CD4-positive, alpha-beta memory T cell (primary cell): ENCODE measurements around the gene DOK5. TPM values are rescaled to one million over a fixed set of nuclear protein-coding genes. Genes with fewer than 3 reads are reported as not detected.

Experiments used
- CTCF ChIA-PET: fragments of 350-600 bp; sonication (Branson Sonifier 250); formaldehyde crosslinking; loops from one replicate; lab custom pipeline; 2021; ENCODE audit warnings: inconsistent platforms; ENCODE audit not compliant: partially characterized antibody; lab: Charles Lee
- POLR2A ChIA-PET: fragments of 350-600 bp; sonication (Branson Sonifier 250); formaldehyde crosslinking; loops from one replicate; lab custom pipeline; 2021; ENCODE audit not compliant: partially characterized antibody; lab: Charles Lee
- DNase-seq, 5 donors: peaks; one replicate each; pipeline versions ENCODE4 v3.0.0 to v3.0.0-alpha.2; 2020 to 2022; ENCODE audit warnings: mixed read lengths in 1 of 5
- H3K27ac ChIP-seq: one replicate; pipeline ENCODE4 v1.7.0; 2013; ENCODE audit warnings: low read depth, low read length
- H3K27me3 ChIP-seq: 2 replicates; pipeline ENCODE4 v1.7.0; 2013; ENCODE audit warnings: mild to moderate bottlenecking, low read length, moderate library complexity; ENCODE audit not compliant: insufficient read depth
- H3K36me3 ChIP-seq: 2 replicates; pipeline ENCODE4 v1.7.0; 2013; ENCODE audit warnings: mild to moderate bottlenecking, low read length, moderate library complexity; ENCODE audit not compliant: insufficient read depth
- H3K4me1 ChIP-seq: 2 replicates; pipeline ENCODE4 v1.7.0; 2013; ENCODE audit warnings: mild to moderate bottlenecking, low read length, moderate library complexity; ENCODE audit not compliant: insufficient read depth
- H3K4me3 ChIP-seq, 2 donors: one replicate each; pipeline ENCODE4 v1.7.0; 2013; ENCODE audit warnings: low read length in 2 of 2, mild to moderate bottlenecking in 1 of 2
- H3K9me3 ChIP-seq, 2 donors: one replicate each; pipeline ENCODE4 v1.7.0; 2013; ENCODE audit warnings: low read length in 2 of 2, control low read depth in 1 of 2; ENCODE audit not compliant: control insufficient read depth in 1 of 2
- H3K27ac Mint-ChIP-seq, 7 donors: one replicate each; pipeline ENCODE4 v1.8.0; 2020 to 2021; ENCODE audit warnings: mixed read lengths in 7 of 7, mild to moderate bottlenecking in 6 of 7, inconsistent platforms in 3 of 7, moderate library complexity in 3 of 7
- H3K27me3 Mint-ChIP-seq, 2 donors: one replicate each; pipeline ENCODE4 v1.8.0; 2020 to 2021; ENCODE audit warnings: mixed read lengths in 2 of 2
- H3K36me3 Mint-ChIP-seq, 2 donors: one replicate each; pipeline ENCODE4 v1.8.0; 2020 to 2021; ENCODE audit warnings: mixed read lengths in 2 of 2, inconsistent platforms in 1 of 2, mild to moderate bottlenecking in 1 of 2
- H3K4me1 Mint-ChIP-seq, 4 donors: one replicate each; pipeline ENCODE4 v1.8.0; 2020 to 2021; ENCODE audit warnings: mixed read lengths in 4 of 4, mild to moderate bottlenecking in 1 of 4
- H3K4me3 Mint-ChIP-seq, 8 donors: one replicate each; pipeline ENCODE4 v1.8.0; 2020 to 2021; ENCODE audit warnings: mixed read lengths in 8 of 8, mild to moderate bottlenecking in 7 of 8, moderate library complexity in 6 of 8, inconsistent platforms in 3 of 8
- H3K9me3 Mint-ChIP-seq, 8 donors: one replicate each; pipeline ENCODE4 v1.8.0; 2020 to 2021; ENCODE audit warnings: mixed read lengths in 8 of 8, mild to moderate bottlenecking in 5 of 8, inconsistent platforms in 3 of 8, moderate library complexity in 1 of 8
- intact Hi-C: fragments of 100-400 bp; cut with micrococcal nuclease; formaldehyde crosslinking; loops from one replicate; pipeline ENCODE4 v1.15.1; 2023
- polyA plus RNA-seq, 2 donors: library from polyadenylated mRNA; unstranded; fragments of 300-500 nt; fragmentation: Illumina TruSeq; gene quantifications; one replicate each; pipeline ENCODE4 v1.2.3, GENCODE V29; 2021
- total RNA-seq, 2 experiments: library from RNA; stranded (reverse); gene quantifications; one replicate each; pipeline ENCODE4 v1.2.3, GENCODE V29; 2021

Gene DOK5
- total and polyA plus RNA-seq, 4 experiments from 2014 or later = not detected

- no peak overlapping the region for H3K4me3 ChIP-seq
- no peak overlapping the region for H3K4me3 Mint-ChIP-seq
- no peaks in the 10 kb centered on the region for H3K27me3 ChIP-seq
- H3K4me1 ChIP-seq = no peaks in the 10 kb centered on the region
- H3K9me3 ChIP-seq = no peaks in the 10 kb centered on the region
- POLR2A ChIA-PET = no interaction called here
- peaks cover 0 to 5% (median 0%) of the 10 kb centered on the region in 8 donors for H3K9me3 Mint-ChIP-seq
- intact Hi-C loops = no loop called here
- H3K4me1 Mint-ChIP-seq = no peaks in the 10 kb centered on the region
- H3K36me3 ChIP-seq = no peaks in the 10 kb centered on the region
- H3K36me3 Mint-ChIP-seq = no peaks in the 10 kb centered on the region
- no peak overlapping the region for H3K27ac ChIP-seq
- CTCF ChIA-PET = no interaction called here
- peaks cover 0 to 20% of the 10 kb centered on the region in 2 donors for H3K27me3 Mint-ChIP-seq
- H3K27ac Mint-ChIP-seq = no peak overlapping the region
- DNase-seq = no peak
Observed at GRCh38 chr20:54625497-54625896, 150.1 kb downstream of the DOK5 start.

GRCh38 chr20:54626126-54626525, 150.7 kb downstream of the DOK5 start:
- intact Hi-C loops = no loop called here
- CTCF ChIA-PET = no interaction called here
- POLR2A ChIA-PET = no interaction called here
- Histone ChIP-seq H3K36me3 (no peaks in the 10 kb centered on the region), H3K4me3 (no peak overlapping the region), H3K9me3 (no peaks in the 10 kb centered on the region), H3K27me3 (no peaks in the 10 kb centered on the region), H3K27ac (no peak overlapping the region), H3K4me1 (no peaks in the 10 kb centered on the region)
- Mint-ChIP-seq H3K27ac (no peak overlapping the region), H3K27me3 (peaks cover 0 to 18% of the 10 kb centered on the region in 2 donors), H3K9me3 (peaks cover 0 to 5% (median 0%) of the 10 kb centered on the region in 8 donors), H3K4me1 (no peaks in the 10 kb centered on the region), H3K36me3 (no peaks in the 10 kb centered on the region), H3K4me3 (no peak overlapping the region)
- DNase-seq = no peak

- Mint-ChIP-seq H3K36me3 (no peaks in the 10 kb centered on the region), H3K27ac (no peak overlapping the region), H3K27me3 (peaks cover 0 to 16% of the 10 kb centered on the region in 2 donors), H3K4me3 (no peak overlapping the region), H3K9me3 (peaks cover 0 to 5% (median 0%) of the 10 kb centered on the region in 8 donors), H3K4me1 (no peaks in the 10 kb centered on the region)
- H3K36me3 ChIP-seq = no peaks in the 10 kb centered on the region
- intact Hi-C loops = no loop called here
- DNase-seq = no peak
- no peaks in the 10 kb centered on the region for H3K27me3 ChIP-seq
- ChIA-PET POLR2A (no interaction called here), CTCF (no interaction called here)
- no peaks in the 10 kb centered on the region for H3K9me3 ChIP-seq
- H3K4me1 ChIP-seq = no peaks in the 10 kb centered on the region
- H3K27ac ChIP-seq = no peak overlapping the region
- H3K4me3 ChIP-seq = no peak overlapping the region
Observed at GRCh38 chr20:54629632-54630031, 154.2 kb downstream of the DOK5 start.

GRCh38 chr20:54630582-54630981, 155.2 kb downstream of the DOK5 start:
- ChIA-PET POLR2A (no interaction called here), CTCF (no interaction called here)
- intact Hi-C loops = no loop called here
- H3K27me3 Mint-ChIP-seq = peaks cover 0 to 16% of the 10 kb centered on the region in 2 donors
- Histone ChIP-seq H3K27ac (no peak overlapping the region), H3K36me3 (no peaks in the 10 kb centered on the region), H3K27me3 (no peaks in the 10 kb centered on the region), H3K9me3 (no peaks in the 10 kb centered on the region), H3K4me1 (no peaks in the 10 kb centered on the region), H3K4me3 (no peak overlapping the region)
- no peak overlapping the region for H3K27ac Mint-ChIP-seq
- DNase-seq = no peak
- H3K4me3 Mint-ChIP-seq = no peak overlapping the region
- H3K4me1 Mint-ChIP-seq = no peaks in the 10 kb centered on the region
- peaks cover 0 to 5% (median 0%) of the 10 kb centered on the region in 8 donors for H3K9me3 Mint-ChIP-seq
- no peaks in the 10 kb centered on the region for H3K36me3 Mint-ChIP-seq

GRCh38 chr20:54631059-54631458, 155.7 kb downstream of the DOK5 start:
- peaks cover 0 to 14% of the 10 kb centered on the region in 2 donors for H3K27me3 Mint-ChIP-seq
- CTCF ChIA-PET = no interaction called here
- intact Hi-C loops = no loop called here

GRCh38 chr20:54633374-54634355, 158.3 kb downstream of the DOK5 start:
- CTCF ChIA-PET = no interaction called here
- H3K4me1 Mint-ChIP-seq = no peaks in the 10 kb centered on the region
- POLR2A ChIA-PET = no interaction called here

More at GRCh38 chr20:54631059-54631458, 155.7 kb downstream of the DOK5 start:
- no peaks in the 10 kb centered on the region for H3K36me3 ChIP-seq
- Mint-ChIP-seq H3K4me3 (no peak overlapping the region), H3K9me3 (peaks cover 0 to 5% (median 0%) of the 10 kb centered on the region in 8 donors), H3K27ac (no peak overlapping the region), H3K36me3 (no peaks in the 10 kb centered on the region), H3K4me1 (no peaks in the 10 kb centered on the region)
- H3K27me3 ChIP-seq = no peaks in the 10 kb centered on the region
- H3K4me3 ChIP-seq = no peak overlapping the region
- no peak overlapping the region for H3K27ac ChIP-seq
- POLR2A ChIA-PET = no interaction called here
- no peaks in the 10 kb centered on the region for H3K9me3 ChIP-seq
- no peaks in the 10 kb centered on the region for H3K4me1 ChIP-seq
- DNase-seq = no peak

GRCh38 chr20:54636575-54636974, 161.2 kb downstream of the DOK5 start:
- CTCF ChIA-PET = no interaction called here
- intact Hi-C loops = no loop called here
- peaks cover 0 to 5% of the 10 kb centered on the region in 2 donors for H3K27me3 Mint-ChIP-seq
- no peaks in the 10 kb centered on the region for H3K4me1 Mint-ChIP-seq
- Histone ChIP-seq H3K36me3 (no peaks in the 10 kb centered on the region), H3K9me3 (no peaks in the 10 kb centered on the region), H3K27me3 (no peaks in the 10 kb centered on the region), H3K4me3 (no peak overlapping the region), H3K4me1 (no peaks in the 10 kb centered on the region), H3K27ac (no peak overlapping the region)
- no peak overlapping the region for H3K4me3 Mint-ChIP-seq
- no peak for DNase-seq
- H3K36me3 Mint-ChIP-seq = no peaks in the 10 kb centered on the region
- no peak overlapping the region for H3K27ac Mint-ChIP-seq
- POLR2A ChIA-PET = no interaction called here
- H3K9me3 Mint-ChIP-seq = peaks cover 0 to 2% (median 0%) of the 10 kb centered on the region in 8 donors

More at GRCh38 chr20:54633374-54634355, 158.3 kb downstream of the DOK5 start:
- Histone ChIP-seq H3K27ac (no peak overlapping the region), H3K4me3 (no peak overlapping the region), H3K27me3 (no peaks in the 10 kb centered on the region), H3K36me3 (no peaks in the 10 kb centered on the region), H3K9me3 (no peaks in the 10 kb centered on the region), H3K4me1 (no peaks in the 10 kb centered on the region)
- Mint-ChIP-seq H3K4me3 (no peak overlapping the region), H3K9me3 (peaks cover 0 to 5% (median 0%) of the 10 kb centered on the region in 8 donors), H3K27me3 (peaks cover 0 to 11% of the 10 kb centered on the region in 2 donors), H3K36me3 (no peaks in the 10 kb centered on the region), H3K27ac (no peak overlapping the region)
- intact Hi-C loops = no loop called here
- DNase-seq = no peak
